H1 (cell line): ENCODE measurements around the gene TLE2. TPM values are rescaled to one million over a fixed set of nuclear protein-coding genes. Genes with fewer than 3 reads are reported as not detected.

ENCODE experiments used
- CHD2 ChIP-seq: IDR thresholded peaks from 2 replicates; pipeline ENCODE4 v1.6.1; 2012; ENCODE audit warnings: low read length, improper control_type of control experiment
- EZH2 ChIP-seq: fragments of 200-600 bp; sonication (generic); IDR thresholded peaks from 2 replicates; pipeline ENCODE4 v1.7.1; 2012; ENCODE audit warnings: low read depth, mild to moderate bottlenecking, moderate library complexity, low read length, inconsistent platforms; ENCODE audit not compliant: severe bottlenecking
- polyA plus RNA-seq, 7 experiments: library from polyadenylated mRNA; depleted of rRNA in 3 of 7; stranded (reverse) in 5 of 7; unstranded in 2 of 7; fragments of >200 nt in 5 of 7; fragments of 200-250 nt in 2 of 7; gene quantifications; 1 replicate in 5 of 7; 2 replicates in 1 of 7; 4 replicates in 1 of 7; pipeline versions ENCODE4 v1.2.1 to v1.2.3, GENCODE V29; 2011 to 2013; ENCODE audit warnings: missing spikeins in 2 of 7, mixed read lengths in 2 of 7
- total RNA-seq: library from RNA; stranded (reverse); fragmentation: NEBNext Ultra II Directional; extraction: Animal tissue kit (Norgen Biotek cat#: 25700); gene quantifications from 2 replicates; pipeline ENCODE4 v1.2.1, GENCODE V29; 2021

The TLE2 gene
- total and polyA plus RNA-seq, 2 of the 8 experiments (the other 6 are each of a cell fraction or from before 2014, with no cell fraction given), result 8.0 to 11.5 TPM

GRCh38 chr19:3036119-3036976 is 7.3 kb upstream of the TLE2 start (continued):
- no peak for TF ChIP-seq CHD2
- TF ChIP-seq EZH2, result no peak
